A673 (cell line): ENCODE measurements around the gene ANTKMT.

Experiments used
- EZH2 ChIP-seq: fragments of 200-600 bp; sonication (generic); IDR thresholded peaks from 2 replicates; pipeline ENCODE4 v1.6.1; 2017; ENCODE audit warnings: borderline replicate concordance, low read depth, mild to moderate bottlenecking, mixed read lengths, antibody characterized with exemption, low read length; ENCODE audit not compliant: poor library complexity, severe bottlenecking
- TF ChIP-seq, protein P1 (sequence below): fragments of 300-800, 200-600 bp; sonication (generic); conservative IDR thresholded peaks from 2 replicates; pipeline ENCODE4 v1.5.1; 2017; ENCODE audit warnings: low read depth, mild to moderate bottlenecking, antibody characterized with exemption, low read length, moderate library complexity, mixed read lengths

DNA sequence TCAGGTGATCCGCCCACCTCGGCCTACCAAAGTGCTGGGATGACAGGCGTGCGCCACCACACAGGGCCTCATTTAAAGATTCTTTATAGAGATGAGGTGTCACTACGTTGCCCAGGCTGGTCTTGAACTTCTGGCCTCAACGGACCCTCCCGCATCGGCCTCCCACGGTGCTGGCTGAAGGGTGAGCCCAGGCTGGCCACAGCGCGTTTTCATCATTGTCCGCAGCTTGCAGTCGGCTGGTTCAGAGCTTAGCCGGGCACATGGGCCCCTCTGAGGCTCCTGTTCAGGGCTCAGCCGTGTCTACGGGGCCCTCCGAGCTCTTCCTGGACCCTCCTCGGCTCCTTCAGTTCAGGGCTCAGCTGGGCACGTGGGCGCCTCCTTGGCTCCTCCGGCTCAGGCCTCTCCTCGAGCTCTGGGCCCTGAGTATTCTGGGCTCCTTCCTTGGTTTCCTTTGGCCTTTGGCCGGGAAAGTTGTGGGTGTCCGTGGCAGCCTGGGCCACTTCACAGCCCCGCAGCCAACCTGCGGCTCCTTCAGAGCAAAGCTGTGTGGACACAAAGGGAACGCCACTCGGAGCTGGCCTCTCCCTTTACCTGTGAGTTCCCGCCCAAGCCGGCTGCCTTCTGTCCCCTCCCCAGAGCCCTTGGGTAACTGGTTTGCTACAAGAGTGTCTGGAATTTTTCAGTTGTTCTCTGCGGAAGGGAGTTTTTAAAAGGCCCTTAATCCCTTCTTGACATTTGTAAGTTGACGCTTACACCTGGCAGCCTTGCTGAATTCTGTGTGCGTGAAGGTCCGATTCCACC lies 38.4 kb downstream of the ANTKMT start:
- TF ChIP-seq, protein P1, sequence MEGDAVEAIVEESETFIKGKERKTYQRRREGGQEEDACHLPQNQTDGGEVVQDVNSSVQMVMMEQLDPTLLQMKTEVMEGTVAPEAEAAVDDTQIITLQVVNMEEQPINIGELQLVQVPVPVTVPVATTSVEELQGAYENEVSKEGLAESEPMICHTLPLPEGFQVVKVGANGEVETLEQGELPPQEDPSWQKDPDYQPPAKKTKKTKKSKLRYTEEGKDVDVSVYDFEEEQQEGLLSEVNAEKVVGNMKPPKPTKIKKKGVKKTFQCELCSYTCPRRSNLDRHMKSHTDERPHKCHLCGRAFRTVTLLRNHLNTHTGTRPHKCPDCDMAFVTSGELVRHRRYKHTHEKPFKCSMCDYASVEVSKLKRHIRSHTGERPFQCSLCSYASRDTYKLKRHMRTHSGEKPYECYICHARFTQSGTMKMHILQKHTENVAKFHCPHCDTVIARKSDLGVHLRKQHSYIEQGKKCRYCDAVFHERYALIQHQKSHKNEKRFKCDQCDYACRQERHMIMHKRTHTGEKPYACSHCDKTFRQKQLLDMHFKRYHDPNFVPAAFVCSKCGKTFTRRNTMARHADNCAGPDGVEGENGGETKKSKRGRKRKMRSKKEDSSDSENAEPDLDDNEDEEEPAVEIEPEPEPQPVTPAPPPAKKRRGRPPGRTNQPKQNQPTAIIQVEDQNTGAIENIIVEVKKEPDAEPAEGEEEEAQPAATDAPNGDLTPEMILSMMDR: no peak
- no peak for TF ChIP-seq EZH2
